ENCODE measurements around the gene LRMDA.
"Not testable (repeated sequence)": the region's sequence is repeated elsewhere in the genome, so short reads cannot be mapped to it uniquely, and the experiment has no call there.

Gene LRMDA

GRCh38 chr10:75509706-75510105, 78.3 kb downstream of the LRMDA start:
- no peak for DNase-seq

GRCh38 chr10:75511011-75511410, 79.6 kb downstream of the LRMDA start:
- DNase-seq: no peak

- peak; percentile 5 for DNase-seq
These were observed 80.9 kb downstream of the LRMDA start for GRCh38 chr10:75512203-75512933.

- no peak for DNase-seq
These were observed 82.0 kb downstream of the LRMDA start for GRCh38 chr10:75513292-75513885.

- DNase-seq: no peak
These were observed 83.4 kb downstream of the LRMDA start for GRCh38 chr10:75514830-75515229.

- DNase-seq: not testable (repeated sequence)
These were observed 84.7 kb downstream of the LRMDA start for GRCh38 chr10:75516154-75516553.

GRCh38 chr10:75519213-75519612, 87.8 kb downstream of the LRMDA start:
- not testable (repeated sequence) for DNase-seq

- not testable (repeated sequence) for DNase-seq
These were observed 89.9 kb downstream of the LRMDA start for GRCh38 chr10:75521194-75521829.

- peak; percentile 53 for DNase-seq
These were observed 93.6 kb downstream of the LRMDA start for GRCh38 chr10:75525067-75525466.

GRCh38 chr10:75525646-75526045, 94.2 kb downstream of the LRMDA start:
- DNase-seq: no peak

GRCh38 chr10:75527542-75527941, 96.1 kb downstream of the LRMDA start:
- DNase-seq: no peak

- DNase-seq: no peak
These were observed 97.0 kb downstream of the LRMDA start for GRCh38 chr10:75528392-75528791.

GRCh38 chr10:75530299-75530698, 98.9 kb downstream of the LRMDA start:
- no peak for DNase-seq

- DNase-seq: no peak
These were observed 100.2 kb downstream of the LRMDA start for GRCh38 chr10:75531571-75532031.

GRCh38 chr10:75532253-75532924, 101.0 kb downstream of the LRMDA start:
- no peak for DNase-seq

GRCh38 chr10:75538144-75538543, 106.7 kb downstream of the LRMDA start:
- no peak for DNase-seq

- no peak for DNase-seq
These were observed 107.3 kb downstream of the LRMDA start for GRCh38 chr10:75538765-75539164.

GRCh38 chr10:75540357-75540966, 109.0 kb downstream of the LRMDA start:
- no peak for DNase-seq

GRCh38 chr10:75540981-75541380, 109.6 kb downstream of the LRMDA start:
- DNase-seq: no peak

GRCh38 chr10:75541411-75541810, 110.0 kb downstream of the LRMDA start:
- no peak for DNase-seq

GRCh38 chr10:75542084-75542483, 110.7 kb downstream of the LRMDA start:
- DNase-seq: no peak

GRCh38 chr10:75542906-75543305, 111.5 kb downstream of the LRMDA start:
- DNase-seq: no peak

GRCh38 chr10:75544386-75544785, 113.0 kb downstream of the LRMDA start:
- no peak for DNase-seq

Measured in NCI-H2029 treated with DMSO at 0.1 percent for 48 hours (cell line).